ENCODE data around the gene TNFAIP8L1.

GRCh38 chr19:4684312-4685095 is 45.2 kb downstream of the TNFAIP8L1 start:
- no peak for TF ChIP-seq EZH2 (IDR thresholded peaks at IDR 0.05)
- TF ChIP-seq POLR2AphosphoS5 (IDR thresholded peaks at IDR 0.05; ENCODE audit: borderline replicate concordance, low read depth, low read length), result no peak
- TF ChIP-seq FOXP2 (optimal IDR thresholded peaks at IDR 0.05; ENCODE audit: control extremely low read depth, extremely low read length, insufficient read depth), result no peak
